ENCODE data around the gene SAPCD2.
"Not testable (repeated sequence)": the region's sequence is repeated elsewhere in the genome, so short reads cannot be mapped to it uniquely, and the experiment has no call there.

Gene SAPCD2

DNA sequence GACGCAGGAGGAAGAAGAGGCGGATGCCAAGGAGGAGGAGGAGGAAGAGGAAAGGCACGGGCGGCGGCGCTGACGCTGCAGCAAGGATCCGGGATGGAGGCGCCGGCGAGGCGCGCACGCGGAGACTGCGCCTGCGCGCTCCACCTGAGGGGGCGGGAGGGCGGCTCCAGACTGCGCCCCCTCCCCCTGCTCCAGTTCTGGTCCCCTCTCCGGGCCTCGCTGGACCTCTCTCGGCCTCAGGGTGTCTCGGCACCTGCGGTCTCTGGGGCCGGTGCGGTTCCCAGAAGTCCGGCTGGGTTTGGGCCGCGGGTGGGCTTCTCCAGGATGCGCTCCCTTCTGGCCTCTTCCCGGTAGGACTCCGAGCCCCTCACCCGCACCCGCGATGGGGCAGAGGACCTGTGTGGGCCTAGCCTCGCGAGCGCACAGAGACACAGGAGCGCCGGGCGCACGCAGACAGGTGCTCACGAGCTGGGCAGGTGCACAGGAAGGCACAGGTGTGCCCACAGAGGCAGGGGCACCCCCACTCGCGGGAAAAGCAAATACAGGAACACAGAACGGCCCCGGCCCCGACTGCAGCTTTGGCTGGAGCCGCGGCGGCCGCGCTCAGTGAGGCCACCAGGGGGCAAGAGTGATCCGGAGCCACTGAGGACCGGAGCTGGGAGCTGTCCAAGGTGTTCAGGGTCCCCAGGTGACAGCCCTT is 24.1 kb downstream of the SAPCD2 start, which contains the start of gene NPDC1:
Gene NPDC1, minus strand, starts transcription at position 90 of the 700 bp plus-strand sequence. CDS start 188 bp downstream, outside the sequence.
- DNase-seq = peak; percentile 91

DNA sequence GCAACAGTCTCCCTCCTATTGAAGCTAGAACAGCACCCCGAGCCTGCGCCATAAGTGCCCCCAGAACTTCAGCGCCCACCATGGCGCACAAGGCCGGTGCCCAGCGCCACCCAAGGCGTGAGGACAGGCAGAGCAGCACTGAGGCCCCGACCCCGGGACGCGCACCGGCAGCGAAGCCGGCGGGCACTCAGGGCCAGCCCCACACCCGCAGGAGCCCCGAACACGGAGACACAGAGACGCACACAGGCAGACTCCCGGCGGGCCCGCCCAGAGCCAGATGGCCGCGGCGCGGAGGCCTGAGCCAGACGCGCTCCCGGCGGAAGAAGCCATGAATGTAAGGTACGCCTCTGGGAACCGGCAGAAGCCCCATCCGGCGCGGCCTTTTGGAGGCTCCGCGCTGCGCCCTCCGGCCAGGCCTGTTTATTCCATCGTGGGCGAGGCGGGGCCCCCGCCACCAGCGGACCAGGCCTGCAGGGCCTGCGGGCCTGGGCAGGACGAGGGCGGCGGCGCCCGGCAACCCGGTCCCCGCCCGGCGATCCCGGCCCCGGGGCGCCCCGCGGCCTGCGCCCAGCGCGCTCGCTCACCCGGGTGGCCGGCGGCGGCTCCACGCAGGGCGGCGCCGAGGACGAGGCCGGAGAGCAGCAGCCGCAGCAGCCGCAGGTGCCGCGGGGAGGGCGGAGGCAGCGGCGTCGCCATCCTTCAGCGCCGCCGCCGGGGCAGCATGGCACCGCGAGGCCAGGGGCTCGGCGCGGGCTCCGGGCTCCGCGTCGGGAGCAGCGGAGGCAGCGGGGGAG is 24.9 kb downstream of the SAPCD2 start:
- DNase-seq = peak; percentile 59

DNA sequence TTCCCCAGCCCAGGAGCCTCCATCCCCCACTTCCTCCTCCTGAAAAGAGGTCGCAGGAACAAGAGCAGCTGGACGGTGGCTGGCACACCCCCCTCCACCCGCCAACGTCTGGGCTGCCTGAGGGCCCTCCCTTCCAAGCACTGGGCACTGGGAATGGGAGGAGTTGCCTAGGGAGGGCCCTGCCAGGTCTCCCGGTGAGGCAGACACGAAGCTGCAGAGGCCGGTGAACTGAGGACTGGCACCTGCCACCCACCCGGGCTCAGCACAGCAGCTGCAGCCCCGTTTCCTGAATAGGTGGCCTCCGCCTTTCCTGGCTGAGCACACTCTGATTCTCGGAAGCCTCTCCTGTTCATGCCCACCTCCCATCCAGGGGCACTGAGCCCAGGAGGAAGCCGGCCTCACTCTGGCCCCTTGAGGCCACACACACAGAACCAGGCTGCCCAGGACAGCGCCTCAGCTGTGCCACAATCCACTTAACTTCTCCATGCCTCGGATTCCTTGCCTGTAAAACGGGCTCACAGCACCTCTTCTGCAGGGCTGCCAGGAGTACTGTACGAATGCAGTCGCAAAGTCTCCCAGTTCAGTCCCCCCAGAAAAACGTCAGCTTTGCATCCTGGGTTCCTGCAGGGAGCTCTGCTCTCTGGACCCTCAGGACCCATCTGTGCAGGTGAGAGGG is 25.7 kb downstream of the SAPCD2 start:
- DNase-seq = no peak

DNA sequence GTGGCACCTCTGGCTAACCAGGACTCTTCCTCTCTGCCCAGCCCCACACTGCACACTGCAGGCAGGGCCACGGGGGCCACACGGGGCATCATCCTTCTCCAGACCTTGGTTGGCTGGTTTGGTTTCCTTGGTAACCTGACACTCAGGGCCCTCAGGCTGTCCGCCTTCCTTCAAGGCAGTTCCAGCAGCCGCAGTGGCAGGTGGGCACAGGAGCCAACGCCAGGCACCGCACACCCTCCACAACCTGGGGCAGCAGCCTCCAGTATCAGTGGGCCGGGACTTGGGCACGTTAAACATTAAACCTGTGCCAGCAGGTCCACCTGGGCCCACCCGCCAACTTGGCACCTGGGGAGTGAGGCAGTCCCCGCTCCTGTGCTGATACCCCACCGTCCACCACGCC is 26.3 kb downstream of the SAPCD2 start:
- no peak for DNase-seq

DNA sequence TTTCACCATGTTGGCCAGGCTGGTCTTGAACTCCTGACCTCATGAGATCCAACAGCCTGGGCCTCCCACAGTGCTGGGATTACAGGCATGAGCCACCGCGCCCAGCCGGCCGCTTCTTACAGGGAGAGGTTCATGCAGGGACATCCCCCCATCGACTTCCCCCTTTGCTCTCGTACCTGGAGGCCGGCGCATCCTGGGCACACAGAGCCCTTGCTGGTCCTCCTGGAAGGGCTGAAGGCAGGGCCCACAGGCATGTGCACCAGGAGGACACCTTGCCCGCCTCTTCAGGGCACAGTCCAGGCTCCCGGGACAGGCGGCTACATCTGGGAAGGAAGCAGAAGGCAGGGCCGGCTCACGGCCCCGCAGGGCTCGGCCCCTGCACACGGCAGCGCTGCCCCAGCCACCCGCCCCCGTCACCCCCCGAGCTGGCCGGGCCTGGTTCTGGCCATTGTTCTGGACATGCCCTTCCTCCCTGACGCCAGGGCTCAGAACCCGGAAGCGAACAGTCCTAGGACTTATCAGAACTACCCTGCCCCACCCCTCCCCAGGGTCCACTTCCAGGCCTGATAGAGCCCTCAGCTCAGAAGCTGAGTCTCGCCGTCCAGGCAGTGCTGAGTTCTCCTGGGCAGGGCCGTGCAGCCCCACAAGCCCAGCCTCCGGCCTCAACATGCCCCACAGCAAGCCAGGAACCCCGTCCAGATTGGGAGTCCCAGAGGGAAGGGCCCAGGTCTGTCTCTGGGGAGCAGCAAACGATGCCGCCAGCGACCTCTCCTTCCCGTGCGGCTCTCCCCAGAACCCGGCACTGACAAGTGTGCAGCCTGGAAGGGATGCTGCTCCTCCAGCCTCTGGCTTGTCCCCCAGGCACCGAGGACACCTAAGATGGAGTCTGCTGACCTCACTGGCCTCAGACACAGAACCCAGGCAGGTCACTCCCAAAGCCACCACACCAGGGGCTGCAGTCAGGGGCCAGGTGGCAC is 27.3 kb downstream of the SAPCD2 start:
- DNase-seq = no peak

- DNase-seq = no peak
Observed at GRCh38 chr9:137041124-137041523, 29.2 kb downstream of the SAPCD2 start.

GRCh38 chr9:137040568-137040967 is 29.8 kb downstream of the SAPCD2 start:
- DNase-seq = no peak

DNA sequence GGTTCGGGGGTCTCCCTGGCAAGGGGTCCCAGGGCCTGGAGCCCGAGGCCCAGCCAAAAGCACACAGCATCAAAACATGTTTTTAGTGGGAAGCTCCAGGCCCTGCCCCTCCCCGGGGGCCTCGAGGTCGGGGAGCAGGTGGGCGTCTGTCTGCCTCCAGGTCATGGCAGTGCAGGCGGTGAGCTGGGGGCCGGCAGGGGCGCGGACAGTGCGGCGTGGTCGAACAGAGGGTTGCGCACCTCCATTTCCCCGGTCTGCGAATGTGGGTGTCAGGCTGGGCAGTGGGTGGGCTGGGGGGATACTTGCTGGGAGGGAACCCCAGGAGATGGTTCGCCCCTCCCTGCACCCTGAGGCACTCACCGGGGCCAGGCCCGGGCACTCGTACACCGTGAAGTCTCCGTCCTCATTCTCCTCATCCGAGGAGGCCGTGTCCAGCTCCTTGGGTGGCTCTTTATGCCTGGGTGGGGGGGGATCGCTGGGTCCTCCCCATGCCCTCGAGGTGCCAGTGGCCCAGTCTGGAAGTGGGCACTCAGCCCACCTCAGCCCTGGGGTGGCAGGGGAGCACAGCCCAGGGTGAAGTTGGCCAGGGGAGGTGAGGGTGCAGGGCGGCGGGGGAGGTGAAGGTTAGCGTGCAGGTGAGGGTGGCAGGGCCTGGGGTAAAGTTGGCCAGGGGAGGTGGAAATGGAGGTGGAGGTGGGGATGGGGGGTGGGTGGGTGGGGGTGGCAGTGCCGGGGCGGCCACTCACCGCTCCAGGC is 30.6 kb downstream of the SAPCD2 start:
- DNase-seq = no peak

GRCh38 chr9:137038916-137039315 is 31.4 kb downstream of the SAPCD2 start:
- DNase-seq = no peak

- DNase-seq = no peak
Observed at GRCh38 chr9:137037483-137037882, 32.9 kb downstream of the SAPCD2 start.

DNA sequence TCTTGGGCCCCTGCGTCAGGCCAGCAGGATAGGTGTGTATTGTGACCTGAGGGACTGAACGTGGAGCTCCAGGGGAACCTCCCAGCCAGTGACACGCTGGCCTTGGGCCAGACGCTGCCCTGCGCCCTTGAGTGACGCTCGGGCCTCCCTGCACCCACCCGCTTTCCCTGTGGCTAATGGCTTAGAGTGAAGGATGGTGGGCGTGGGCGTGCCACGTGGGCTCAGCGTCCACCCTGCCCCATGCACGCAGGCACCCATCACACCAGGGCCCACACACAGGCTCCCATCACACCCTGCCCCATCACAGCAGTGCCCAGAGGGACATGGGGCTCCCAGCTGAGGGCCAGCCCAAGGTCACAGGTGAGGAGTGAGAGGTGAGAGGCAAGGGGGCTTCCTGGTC is 33.3 kb downstream of the SAPCD2 start:
- DNase-seq = no peak

DNA sequence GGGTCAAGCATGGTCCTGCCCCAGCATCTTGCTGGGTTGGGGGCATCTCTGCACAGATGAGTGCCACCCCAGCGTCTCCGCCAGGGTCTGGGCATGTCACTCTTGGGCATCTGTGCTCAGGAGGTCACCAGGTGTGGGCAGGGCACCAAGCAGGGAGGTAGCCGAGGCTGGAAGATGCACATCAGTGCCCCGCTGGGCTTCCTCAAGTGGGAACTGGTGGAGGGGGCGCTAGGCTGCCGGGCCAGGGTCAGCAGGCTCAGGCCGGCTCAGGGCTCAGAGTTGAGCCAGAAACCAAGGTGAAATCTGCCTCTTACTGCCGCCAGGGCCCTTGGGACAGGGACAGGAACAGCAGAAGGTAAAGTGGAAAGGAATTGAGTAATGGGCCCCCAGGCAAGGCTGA is 34.4 kb downstream of the SAPCD2 start:
- no peak for DNase-seq

DNA sequence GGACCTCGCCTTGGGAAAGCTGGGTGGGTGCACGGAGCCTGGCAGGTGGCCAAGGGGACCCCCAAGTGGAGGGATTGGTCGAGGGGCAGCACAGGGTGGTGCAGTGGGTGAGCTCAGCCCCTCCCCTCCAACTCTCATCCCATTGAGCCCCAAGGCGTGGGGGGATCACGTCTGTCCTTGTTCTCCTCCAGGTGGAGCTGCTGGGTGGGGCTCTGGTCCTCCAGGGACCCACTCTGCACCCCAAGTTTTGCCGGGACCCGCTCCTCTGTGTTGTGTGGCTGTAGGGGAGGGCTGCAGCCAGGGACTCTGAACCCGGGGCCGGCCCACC is 34.9 kb downstream of the SAPCD2 start:
- DNase-seq = no peak

DNA sequence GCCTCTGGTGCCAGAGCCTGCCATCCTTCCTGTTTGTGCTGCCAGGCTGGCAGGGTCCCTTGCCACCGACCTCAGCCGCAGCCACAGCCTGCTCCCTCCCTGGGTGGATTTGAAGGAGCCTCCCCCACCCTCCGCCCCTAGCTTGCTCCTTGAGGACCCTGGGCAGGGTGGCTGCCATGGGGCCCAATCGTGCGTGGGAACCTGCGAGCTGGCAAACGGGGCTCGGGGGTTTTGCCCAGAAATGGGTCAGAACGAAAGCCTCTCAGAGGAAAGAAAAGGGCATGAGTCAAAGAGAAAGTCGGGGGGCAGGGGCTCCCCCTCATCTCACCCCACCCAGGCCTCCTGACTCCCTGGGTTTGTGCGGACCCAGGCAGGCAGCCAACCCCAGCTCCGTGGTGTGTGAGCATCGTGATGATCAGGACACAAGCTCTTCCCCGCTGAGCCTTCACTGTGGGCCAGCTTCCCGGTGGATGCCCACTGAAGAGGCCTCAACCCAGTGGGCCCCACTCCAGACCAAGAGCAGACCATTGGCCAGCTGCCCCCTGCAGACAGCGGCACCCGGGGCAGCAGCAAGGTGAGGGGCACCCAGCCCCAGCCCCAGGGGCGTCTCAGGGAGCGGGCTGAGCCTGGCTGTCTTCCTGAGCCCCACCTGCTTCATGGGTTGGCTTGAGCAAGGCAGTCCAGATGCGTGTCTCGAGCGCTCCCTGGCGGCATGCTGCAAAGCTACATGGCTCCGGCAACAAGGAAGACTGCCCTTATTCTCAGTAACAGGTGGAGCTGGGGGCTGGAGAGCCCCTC is 35.4 kb downstream of the SAPCD2 start:
- DNase-seq = peak; percentile 97

DNA sequence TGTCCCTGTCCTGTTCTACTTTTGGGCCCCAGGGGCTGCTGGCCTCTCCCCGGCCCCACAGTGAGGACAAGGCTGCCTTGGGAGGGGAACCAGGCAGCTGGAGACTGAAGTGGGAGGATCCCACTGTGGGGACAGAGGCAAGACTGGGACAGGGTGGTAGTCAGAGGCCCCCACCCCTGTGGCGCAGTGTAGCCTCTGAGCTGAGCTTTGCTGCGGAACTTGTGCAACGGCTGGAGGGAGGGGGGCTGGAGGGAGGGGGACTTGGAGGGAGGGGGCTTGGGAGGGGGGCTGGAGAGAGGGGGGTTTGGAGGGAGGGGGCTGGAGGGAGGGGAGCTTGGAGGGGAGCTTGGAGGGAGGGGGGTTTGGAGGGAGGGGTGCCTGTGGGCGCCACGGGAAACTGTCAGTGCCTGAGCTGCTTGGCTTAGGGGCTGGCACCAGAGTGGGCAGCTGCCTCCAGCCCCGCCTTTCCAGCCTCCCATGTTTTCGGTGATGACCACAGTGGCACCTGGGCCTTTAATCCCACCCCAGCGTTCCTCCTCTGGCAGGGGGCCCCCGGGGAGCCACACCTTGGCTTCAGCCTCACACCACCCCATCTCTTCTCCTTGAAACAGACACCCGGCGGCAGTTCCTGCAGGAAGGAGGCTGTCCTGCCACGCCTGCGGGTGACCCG is 36.2 kb downstream of the SAPCD2 start:
- no peak for DNase-seq

DNA sequence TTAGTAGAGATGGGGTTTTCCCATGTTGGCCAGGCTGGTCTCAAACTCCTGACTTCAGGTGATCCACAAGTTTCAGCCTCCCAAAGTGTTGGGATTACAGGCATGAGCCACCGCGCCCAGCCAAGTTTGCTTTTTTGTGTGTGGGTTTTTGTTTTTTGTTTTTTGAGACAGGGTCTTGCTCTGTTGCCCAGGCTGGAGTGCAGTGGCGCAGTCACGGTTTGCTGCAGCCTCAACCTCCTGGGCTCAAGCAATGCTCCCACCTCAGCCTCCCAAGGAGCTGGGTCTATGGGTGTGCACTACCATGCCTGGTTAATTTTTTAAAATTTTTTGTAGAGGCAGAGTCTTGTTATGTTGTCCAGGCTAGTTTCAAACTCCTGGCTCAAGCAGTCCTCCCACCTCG is 36.9 kb downstream of the SAPCD2 start:
- not testable (repeated sequence) for DNase-seq

GRCh38 chr9:137032858-137033257 is 37.5 kb downstream of the SAPCD2 start:
- peak; percentile 75 for DNase-seq

DNA sequence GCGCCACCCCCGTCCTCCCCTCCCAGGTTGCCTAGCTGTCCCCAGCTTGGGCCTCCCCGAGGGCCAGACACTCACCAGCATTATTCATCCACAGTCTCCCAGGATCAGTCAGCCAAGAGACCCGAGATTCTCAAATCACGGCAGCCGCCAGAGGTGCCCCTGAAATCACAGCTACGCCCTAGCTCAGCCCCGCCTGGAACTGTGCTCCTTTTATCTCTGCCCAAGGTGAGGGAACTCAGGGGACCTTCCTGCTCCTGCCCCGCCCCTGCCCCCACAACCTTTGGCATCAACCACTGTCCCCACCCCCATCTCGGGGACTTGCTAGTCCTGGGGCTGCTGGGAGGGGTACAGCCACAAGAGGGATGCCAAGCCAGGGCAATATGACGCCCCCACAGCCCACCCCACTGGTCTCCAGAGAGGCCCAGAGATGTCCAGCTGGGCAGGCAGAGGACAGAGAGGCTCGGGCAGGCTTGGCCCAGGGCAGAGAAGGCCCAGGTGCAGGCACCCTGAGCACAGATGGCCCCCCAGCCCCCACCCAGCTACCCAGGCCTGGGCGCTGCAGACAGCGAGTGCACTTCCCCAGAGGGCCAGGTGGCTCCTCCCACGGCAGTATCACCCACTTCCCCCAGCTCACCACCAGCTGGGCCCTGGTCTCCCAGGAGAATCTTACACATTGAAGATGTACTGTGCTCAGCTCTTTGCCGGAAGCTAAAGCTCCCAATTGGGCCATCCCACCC is 38.3 kb downstream of the SAPCD2 start, which contains the start of gene FUT7:
Gene FUT7, minus strand, starts transcription at position 185 of the 737 bp plus-strand sequence. Its CDS starts 97 bp downstream, at position 88.
- peak; percentile 89 for DNase-seq

Measured in activated CD4-positive, alpha-beta T cell treated with anti-CD3 and anti-CD28 coated beads, Interleukin-10, Interleukin-2, amounts not matched to agents 100 ng/mL and 50 ng/mL, durations not matched to agents 16 hours and 8 hours (primary cell).